GM18519 (cell line): ENCODE measurements around the gene FAM204A.

Experiments
- ATAC-seq: cut with Tn5 transposase; IDR thresholded peaks from one replicate; pipeline ENCODE4 v1.9.1; 2021; ENCODE audit warnings: mild to moderate bottlenecking, moderate library complexity; ENCODE audit not compliant: unreplicated experiment, low FRiP score

Gene FAM204A

DNA sequence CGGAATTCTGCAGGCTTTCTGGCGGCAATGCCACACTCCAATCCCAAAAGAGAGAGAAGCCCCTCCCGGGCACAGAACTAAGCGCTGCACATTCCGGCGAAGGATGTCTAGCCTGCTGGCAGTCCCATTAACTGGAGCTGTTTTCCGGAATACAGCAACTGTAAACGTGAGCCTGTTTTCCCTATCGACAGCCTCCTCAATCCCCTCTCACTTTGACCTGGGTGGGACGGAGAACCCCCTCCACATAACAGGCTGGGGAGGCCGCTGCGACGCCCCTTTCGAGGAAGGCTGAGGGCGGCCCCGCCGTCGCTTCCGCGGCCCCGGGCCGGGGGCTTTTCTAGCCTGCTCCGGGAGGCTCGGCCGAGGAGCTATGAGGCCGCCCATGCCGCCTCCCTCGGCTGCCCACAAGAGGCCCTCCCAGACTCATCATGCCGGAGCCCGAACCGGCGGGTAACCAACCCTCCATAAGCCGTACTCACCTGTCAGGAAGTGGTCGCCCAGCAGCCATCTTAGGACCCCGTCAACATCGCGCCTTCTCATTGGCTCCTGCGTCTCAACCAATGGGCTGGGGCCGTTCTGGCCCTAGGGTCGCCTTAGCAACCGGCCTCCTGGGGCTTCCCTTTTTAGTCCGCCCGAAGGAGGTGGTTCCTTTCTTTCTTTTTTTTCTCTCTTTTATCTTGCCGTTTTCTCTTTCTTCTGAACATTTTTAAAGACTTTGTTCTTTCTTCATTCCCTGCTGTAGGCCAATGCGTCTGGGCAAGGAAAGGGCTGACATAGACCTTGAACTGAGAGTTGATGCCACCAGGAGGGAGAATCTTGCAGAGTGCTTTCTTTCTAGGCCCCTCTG, at the start of gene FAM204A:
Gene FAM204A (minus strand): TSS at position 534 of the 847 bp plus-strand sequence. CDS start 5,909 bp downstream, outside the sequence.
- peak; percentile 99 for ATAC-seq

DNA sequence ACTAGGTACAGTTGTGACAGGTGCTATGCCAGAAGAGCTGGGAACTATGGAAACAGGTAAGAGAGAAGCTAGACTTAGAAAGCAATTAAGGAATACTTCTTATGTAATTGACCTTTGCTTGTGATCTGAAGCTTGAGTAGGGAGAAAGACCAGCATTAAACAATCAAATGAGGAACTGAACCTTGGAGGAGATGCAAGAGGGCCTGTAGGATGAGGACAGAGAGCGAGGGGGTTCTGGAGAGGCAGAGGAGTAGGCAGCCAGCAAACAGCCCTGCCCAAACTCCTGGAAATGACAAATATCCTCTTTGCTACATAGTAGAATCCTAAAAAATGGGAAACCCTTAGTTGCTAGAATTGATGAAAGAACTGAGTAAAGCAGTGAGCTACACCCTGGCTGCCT, 41.6 kb upstream of the FAM204A start:
- no peak for ATAC-seq

DNA sequence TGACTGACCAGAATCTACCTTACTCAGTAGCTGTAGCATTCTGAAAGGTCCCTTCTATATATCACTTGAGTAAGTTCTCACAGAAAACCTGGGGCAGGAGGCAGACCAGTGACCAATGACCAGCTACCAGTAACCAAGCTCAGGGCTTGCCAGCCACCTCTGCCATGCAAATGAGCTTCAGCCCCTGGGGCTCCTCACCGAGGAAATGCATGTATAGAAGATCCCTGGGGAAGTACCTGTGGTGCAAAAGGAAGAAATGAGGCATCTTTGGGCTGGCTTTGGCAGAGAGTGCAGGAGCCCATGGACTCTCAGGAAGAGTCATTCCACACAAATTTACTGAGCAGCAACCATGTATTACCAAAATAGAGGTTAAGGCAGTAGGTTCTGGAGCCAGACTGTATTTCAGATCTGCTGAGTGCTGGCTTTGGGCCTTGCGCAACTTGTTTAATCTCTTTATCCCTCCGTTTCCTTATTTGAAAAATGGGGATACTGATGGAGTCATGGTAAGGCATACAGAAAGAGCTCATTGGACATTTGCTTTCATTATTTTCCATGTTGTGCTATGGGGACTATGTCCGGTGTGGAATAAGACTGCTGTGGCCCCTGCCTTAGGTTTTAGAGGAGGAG, 41.1 kb upstream of the FAM204A start:
- ATAC-seq: no peak

DNA sequence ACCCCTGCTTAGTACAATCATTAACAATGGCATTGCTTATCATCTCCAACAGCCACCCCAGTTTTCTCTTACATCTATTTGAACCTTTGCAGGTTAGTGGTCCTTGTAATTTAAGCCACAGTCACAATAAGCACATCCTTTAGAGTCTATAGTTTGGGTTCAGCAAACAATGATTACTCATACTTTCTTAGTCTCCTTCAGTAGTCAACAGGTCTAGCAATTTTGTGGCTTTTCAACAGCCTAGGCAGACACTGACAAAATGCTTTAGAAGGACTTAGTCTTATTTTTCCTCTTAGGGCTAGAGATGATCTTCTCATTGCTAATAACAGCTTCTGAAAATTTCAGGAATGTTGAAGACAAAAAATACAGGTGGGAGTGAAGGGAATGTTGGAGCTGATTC, 32.3 kb upstream of the FAM204A start:
- ATAC-seq: no peak

DNA sequence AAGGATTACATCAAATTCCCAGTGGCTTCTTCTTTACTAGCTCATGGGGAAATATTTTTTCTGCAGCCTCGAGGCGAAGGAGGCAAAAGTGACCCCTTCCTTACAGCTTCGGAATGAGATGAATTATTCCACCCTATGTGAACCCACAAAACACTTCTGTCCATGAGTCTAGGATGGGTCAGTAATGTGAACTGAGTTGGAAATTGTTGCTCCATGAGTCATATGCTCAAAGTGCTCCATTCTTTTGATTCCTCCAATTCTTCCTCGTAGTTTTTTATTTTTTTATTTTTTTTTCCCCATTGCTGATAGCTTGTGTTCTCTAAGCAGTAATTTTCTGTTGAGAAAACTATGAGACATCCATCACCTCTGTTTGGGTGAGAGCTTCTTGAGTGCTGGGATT, 31.7 kb upstream of the FAM204A start:
- ATAC-seq: no peak

DNA sequence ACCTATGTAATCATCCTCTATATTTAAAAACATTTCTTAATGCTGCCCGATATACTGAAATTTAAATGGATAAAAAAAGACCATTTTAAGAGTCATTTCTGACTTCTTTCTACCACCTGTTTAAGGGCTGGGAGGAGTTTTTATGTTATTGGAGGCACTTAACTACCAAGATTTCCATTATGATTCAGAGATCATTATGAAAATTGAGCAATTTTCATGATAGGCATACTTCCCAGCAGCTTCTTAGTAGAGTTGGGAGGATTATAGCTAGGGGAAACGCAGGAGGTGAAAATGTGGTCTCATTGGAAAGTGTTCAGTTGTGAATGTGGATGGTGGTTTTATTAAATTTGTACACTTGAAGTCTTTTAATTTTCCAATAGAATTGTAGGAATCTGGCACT, 28.4 kb upstream of the FAM204A start:
- ATAC-seq: no peak

DNA sequence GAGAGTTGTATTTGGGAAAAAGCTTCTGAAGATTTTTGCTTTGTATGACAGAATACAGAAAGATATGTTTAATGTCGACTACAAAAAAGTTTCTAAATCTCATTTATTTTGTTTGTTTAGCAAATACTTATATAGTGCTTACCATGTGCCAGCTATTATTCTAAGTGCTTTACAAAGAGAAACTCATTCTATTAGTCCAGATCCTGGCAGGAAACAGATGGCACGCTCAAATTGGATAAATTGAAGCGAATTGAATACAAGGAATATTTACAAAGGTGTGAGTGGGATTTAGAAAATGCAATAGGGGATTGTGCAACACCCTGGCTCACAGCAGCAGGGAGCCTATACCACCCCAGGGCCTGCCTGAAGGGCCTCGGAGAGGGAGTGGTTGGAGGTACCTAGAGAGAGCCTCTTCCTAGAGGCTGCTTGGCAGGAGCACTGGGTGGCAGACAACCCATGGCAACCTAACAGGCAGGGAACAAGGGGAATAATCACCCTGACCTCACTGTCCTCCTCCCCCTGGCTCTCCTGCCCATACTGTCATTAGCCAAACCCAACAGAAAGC, 27.6 kb upstream of the FAM204A start:
- no peak for ATAC-seq

DNA sequence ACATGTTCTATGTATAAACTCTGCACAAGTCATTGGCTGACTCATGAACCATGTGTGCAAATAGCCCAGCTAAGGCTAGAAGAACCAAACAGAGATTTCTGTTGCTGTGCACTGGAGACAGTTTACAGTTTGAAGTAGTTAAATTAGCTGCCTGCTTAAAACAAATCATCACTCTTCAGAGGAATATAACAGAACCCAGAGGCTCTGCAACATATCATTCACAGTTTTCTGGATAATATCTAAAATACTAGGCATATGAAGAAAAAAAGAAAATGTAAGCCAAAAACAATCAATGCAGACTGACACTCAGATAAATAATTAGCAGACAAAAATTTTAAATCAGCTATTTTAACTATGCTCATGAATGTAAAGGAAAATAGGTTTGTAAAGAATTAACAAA, 23.6 kb upstream of the FAM204A start:
- no peak for ATAC-seq

DNA sequence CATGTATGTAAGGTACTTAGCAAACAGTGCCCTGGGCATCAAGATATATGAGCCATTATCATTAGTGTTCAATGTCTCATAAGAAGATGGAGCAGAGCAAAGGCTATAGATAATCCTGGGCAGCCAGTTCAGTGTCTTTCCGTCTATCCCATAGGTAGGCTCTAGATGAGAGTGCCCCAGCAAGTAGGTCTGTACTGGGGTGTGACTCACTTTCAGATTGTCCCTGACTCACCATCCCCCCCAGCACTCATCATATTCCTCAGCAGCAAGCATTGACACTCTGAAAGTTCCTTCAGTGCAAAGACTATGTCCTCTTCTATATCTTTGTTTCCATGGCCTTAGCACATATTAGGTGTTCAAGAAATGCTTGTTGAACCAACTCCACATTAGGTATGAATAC, 20.0 kb upstream of the FAM204A start:
- ATAC-seq: no peak

DNA sequence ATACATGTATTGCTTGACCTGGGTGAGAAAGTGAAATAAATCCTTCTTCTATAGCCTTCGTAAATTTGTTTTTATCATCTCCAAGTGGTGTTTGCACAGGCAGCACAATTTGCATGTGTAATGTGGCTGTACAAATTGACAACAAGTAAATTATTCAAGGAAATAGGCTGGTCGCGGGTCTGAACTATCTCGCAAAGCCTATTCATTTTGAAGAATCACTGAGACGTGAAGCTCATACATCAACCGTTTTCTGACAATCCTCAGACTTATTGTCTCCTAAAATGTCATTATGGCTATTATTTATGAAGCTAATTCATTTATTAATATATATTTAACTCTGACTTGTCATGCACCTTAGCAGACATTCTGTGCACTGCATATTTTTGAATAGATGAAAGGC, 16.2 kb upstream of the FAM204A start:
- ATAC-seq: no peak

DNA sequence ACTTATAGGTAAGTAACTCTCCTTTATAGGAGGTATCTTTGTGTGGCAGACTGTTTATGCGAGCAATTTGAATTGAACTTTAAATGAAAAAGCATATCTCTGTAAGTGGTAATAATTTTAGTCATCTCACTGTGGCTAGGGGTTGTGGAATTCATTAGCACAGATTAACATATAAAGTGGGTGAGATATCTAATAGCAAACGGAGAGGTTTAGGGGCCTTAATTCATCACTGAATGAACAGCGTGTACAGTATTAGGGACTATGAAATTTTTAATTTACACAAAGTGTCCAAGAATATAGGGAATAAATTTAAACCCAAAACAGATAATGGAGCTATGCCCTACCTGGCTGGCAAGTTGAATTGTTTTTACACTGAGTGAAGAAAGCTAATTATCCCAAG, 15.7 kb upstream of the FAM204A start:
- ATAC-seq: no peak

DNA sequence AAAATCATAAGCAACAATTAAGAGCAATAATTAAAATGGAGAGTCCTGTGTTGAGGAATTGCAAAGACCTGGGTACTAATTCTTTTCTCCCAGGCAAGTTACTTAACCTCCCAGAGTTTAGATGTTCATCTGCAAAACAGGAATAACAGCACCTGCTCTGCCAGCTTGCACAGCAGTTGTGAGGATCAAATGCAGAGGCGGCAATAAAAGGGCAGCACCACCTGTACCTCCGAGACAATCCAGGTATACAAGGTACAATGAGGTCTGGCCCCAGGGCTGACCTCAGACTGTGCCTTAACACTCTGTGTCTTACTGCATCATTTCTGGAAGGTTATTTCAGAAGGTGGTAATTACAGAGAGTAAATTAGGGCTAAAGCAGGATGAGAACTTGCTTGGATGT, 14.5 kb upstream of the FAM204A start:
- ATAC-seq: no peak

DNA sequence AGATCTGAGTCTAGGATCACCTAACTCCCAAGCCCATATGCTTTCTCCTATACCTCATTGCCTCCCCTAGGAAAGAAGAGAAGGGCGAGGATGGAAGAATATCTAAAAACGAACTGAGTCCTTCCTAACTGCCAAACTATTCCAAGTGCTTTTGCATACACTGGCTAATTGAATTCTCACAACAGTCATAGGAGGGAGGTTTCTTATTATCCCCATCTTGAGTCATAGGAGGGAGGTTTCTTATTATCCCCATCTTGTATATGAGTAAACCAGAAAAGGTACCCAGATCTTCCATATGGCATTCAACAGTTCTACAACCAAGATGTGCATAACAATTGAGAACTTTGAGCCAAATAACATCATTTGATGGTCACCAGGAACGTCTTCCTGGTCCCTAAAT, 13.1 kb upstream of the FAM204A start:
- no peak for ATAC-seq

DNA sequence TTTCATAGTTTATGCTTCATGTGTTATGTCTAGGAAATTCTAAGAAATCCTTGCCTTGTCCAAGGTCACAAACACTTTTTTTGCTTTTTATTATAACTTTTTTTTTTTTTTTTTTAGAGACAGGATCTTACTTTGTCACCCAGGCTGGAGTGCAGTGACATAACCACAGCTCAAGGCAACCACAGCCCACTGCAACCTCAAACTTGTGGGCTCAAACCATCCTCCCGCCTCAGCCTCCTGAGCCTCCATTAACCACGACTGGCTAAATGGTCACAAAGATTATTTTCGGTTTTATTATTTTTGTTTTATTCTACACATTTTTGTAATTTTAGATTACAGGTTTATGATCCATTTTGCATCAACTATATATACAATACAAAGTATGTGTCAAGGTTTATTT, 7.1 kb upstream of the FAM204A start:
- ATAC-seq: no peak

DNA sequence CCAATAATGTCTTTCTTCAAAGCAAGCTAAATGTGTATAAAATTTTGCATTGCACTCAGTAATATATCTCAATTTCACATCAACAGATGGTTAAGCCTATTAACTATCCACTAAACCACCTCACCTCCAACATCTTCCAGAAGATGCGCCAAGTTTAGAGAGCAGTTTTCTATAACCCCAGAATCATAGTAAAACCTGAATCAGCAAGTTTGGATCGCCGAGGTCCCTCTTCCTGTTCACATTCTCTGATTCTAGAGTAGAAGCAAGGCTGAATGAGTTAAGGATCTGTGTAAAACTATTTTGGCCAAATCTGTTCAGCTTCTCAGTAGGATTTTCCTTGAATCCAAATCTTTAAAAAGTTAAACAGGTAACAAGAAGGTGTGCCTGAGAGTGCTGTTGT, 1.4 kb upstream of the FAM204A start:
- no peak for ATAC-seq

DNA sequence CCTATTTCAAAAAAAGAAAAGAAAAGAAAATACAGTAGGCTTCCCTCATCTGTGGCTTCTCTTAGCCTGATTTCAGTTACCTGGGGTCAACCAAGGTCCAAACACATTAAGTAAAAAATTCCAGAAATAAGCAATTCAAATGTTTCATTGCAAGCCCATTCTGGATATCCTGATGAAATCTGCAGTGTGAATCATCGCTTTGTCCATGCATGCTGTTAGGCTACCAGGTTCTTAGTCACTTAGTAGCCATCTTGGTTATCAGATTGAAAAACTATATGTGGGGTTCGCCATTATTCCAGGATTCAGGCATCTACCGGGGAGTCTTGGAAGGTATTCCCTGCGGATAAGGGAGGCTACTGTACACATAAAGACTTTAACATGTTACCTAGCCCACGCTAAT, 991 bp upstream of the FAM204A start:
- no peak for ATAC-seq

DNA sequence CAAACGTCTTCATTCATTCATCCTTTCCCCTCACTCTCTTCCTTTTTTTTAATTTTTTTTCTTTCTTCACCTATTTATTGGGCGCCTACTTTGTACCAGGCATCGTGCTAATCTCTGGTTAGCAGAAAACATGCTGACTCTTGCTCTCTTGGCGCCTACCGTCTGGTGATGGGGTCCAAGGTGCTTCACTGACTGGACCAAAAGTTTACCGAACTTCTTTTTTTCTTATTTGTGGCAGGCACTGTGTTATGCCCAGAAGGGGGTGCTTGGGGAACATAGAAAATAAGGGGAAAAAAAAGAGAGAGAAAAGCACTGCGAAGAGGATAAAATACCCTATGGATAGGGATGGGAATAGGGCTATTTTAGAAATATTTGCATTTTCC, 505 bp upstream of the FAM204A start:
- no peak for ATAC-seq

DNA sequence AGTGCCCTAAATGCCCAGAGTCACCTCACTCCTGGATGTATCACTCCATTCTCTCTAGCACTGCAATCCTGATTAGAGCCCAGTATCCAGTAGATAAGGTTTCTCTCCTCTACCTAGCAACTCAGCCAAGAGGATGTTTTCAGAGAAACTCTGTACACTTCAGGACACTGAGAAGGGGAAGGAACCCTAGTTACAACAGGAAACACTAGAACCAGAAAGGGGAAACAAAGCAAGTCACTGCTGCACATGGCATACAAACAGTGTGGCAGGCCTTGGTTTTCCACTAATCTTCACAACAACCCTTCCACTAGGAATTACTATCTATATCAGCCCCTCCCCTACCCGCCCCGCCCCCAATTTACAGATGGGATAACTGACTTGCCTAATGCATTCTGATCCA, 1.6 kb downstream of the FAM204A start:
- ATAC-seq: no peak

DNA sequence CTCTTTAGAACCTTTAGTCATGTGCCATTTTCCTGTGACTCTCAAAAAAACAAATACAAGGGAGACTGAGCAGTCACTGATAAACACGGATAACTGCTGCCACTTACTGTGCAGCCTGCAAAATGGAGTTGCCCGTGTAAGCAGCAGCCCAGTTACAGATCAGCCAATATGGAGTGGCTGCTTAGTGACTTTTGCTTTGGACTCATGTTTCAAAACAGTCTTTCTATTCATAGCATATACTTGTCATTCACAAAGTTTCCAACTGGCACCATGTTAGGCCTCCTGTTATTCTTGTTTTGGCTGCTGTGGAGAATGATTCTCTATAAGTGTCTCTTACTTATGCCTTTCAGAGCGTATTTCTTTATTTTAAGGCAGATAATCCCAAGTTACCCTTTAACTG, 3.0 kb downstream of the FAM204A start:
- ATAC-seq: no peak

DNA sequence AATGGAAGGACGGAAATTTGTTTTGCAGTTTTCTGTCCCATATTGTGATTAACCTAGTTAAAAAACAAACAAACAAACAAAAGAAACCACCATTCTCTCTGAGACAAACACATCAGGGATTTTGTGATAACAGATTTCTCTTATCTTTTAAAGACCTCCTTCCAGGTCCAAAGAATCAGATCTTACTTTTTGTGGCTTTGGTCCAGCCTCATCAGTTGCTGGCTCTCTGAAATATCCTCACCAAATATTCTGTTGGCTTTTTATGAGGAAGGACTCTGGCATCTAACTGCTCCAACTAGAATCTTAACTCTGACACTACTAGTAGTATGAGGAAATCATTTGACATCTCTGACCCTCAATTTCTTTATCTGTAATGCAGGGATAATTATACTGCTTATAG, 4.8 kb downstream of the FAM204A start:
- no peak for ATAC-seq

DNA sequence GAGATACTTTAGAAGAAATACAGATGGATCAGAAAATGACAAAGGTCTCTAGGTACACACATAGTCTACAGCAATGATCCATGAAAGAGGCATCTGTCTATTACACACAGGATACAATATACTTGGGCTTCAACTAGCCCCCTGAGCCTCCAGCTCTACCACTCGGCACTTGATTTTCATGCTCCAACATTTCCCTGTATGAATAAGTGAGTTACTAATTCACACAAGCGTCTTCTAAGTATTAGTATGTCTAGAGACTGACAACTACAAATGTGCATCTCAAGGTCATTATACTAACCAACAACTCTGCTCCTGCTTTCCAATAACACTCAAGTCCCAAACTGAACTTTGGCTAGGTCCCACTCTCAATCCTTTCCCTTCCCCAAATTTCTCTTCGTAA, 8.3 kb downstream of the FAM204A start:
- no peak for ATAC-seq
